ENCODE results near the gene MYL5.
"Not testable (repeated sequence)": the region's sequence is repeated elsewhere in the genome, so short reads cannot be mapped to it uniquely, and the experiment has no call there.

Gene MYL5

GRCh38 chr4:730511-730910 lies 56.2 kb downstream of the MYL5 start:
- DNase-seq, result no peak

- not testable (repeated sequence) for DNase-seq
These were observed 56.9 kb downstream of the MYL5 start for GRCh38 chr4:730946-731904.

Data from activated CD4-positive, alpha-beta T cell treated with anti-CD3 and anti-CD28 coated beads, Interleukin-2, amount 50 U/mL, for 48 hours (primary cell).